GM04504 (cell line): ENCODE measurements around the gene XPNPEP3.
"Not testable (repeated sequence)": the region's sequence is repeated elsewhere in the genome, so short reads cannot be mapped to it uniquely, and the experiment has no call there.

Source experiments
- DNase-seq: peaks from one replicate; pipeline ENCODE4 v3.0.0-alpha.2; 2012; ENCODE audit warnings: low read depth

Gene XPNPEP3

GRCh38 chr22:40856513-40857308, at the start of gene XPNPEP3, which contains the start of gene ST13:
XPNPEP3 (plus strand) TSS chr22:40857148; CDS start chr22:40857182, 34 bp downstream.
ST13 (minus strand) TSS chr22:40856639; CDS start chr22:40856540, 99 bp downstream.
- DNase-seq, result peak; percentile 92

- no peak for DNase-seq
Observed at GRCh38 chr22:40808018-40808841, 48.7 kb upstream of the XPNPEP3 start.

GRCh38 chr22:40813912-40814315, 43.0 kb upstream of the XPNPEP3 start:
- DNase-seq, result no peak

GRCh38 chr22:40817737-40818136, 39.2 kb upstream of the XPNPEP3 start:
- DNase-seq, result no peak

GRCh38 chr22:40818192-40818746, 38.7 kb upstream of the XPNPEP3 start:
- DNase-seq, result no peak

GRCh38 chr22:40818747-40819598, 38.0 kb upstream of the XPNPEP3 start, which contains the start of gene SLC25A17:
SLC25A17 (minus strand) TSS chr22:40819346; CDS start chr22:40819248, 98 bp downstream.
- DNase-seq, result peak; percentile 55

GRCh38 chr22:40819599-40820140, 37.3 kb upstream of the XPNPEP3 start:
- no peak for DNase-seq

GRCh38 chr22:40823426-40823825, 33.5 kb upstream of the XPNPEP3 start:
- no peak for DNase-seq

GRCh38 chr22:40826292-40826691, 30.7 kb upstream of the XPNPEP3 start:
- DNase-seq, result not testable (repeated sequence)

- DNase-seq, result no peak
Observed at GRCh38 chr22:40826984-40827741, 29.8 kb upstream of the XPNPEP3 start.

GRCh38 chr22:40829131-40829530, 27.8 kb upstream of the XPNPEP3 start:
- DNase-seq, result no peak

GRCh38 chr22:40834619-40835018, 22.3 kb upstream of the XPNPEP3 start:
- DNase-seq, result no peak

GRCh38 chr22:40838486-40838885, 18.5 kb upstream of the XPNPEP3 start:
- no peak for DNase-seq

- DNase-seq, result no peak
Observed at GRCh38 chr22:40844951-40845350, 12.0 kb upstream of the XPNPEP3 start.

GRCh38 chr22:40845816-40846215, 11.1 kb upstream of the XPNPEP3 start:
- DNase-seq, result not testable (repeated sequence)

- no peak for DNase-seq
Observed at GRCh38 chr22:40853333-40853732, 3.6 kb upstream of the XPNPEP3 start.

- no peak for DNase-seq
Observed at GRCh38 chr22:40853961-40854360, 3.0 kb upstream of the XPNPEP3 start.

- DNase-seq, result no peak
Observed at GRCh38 chr22:40855071-40855978, 1.6 kb upstream of the XPNPEP3 start.

GRCh38 chr22:40855979-40856512, 902 bp upstream of the XPNPEP3 start:
- DNase-seq, result no peak
